BLaER1 (cell line): ENCODE measurements around the gene SNX3.

Experiments
- H3K27ac ChIP-seq: shearing (Covaris generic); formaldehyde crosslinking; 2 replicates; pipeline ENCODE4 v1.8.1; 2022
- H3K27me3 ChIP-seq: shearing (Covaris generic); formaldehyde crosslinking; 2 replicates; pipeline ENCODE4 v1.8.1; 2022
- H3K36me3 ChIP-seq: shearing (Covaris generic); formaldehyde crosslinking; 2 replicates; pipeline ENCODE4 v1.8.1; 2022
- H3K4me1 ChIP-seq: shearing (Covaris generic); formaldehyde crosslinking; 2 replicates; pipeline ENCODE4 v1.8.1; 2022
- H3K4me2 ChIP-seq: shearing (Covaris generic); formaldehyde crosslinking; 2 replicates; pipeline ENCODE4 v1.8.1; 2022
- H3K4me3 ChIP-seq: shearing (Covaris generic); formaldehyde crosslinking; 2 replicates; pipeline ENCODE4 v1.8.1; 2022
- H3K9ac ChIP-seq: shearing (Covaris generic); formaldehyde crosslinking; 2 replicates; pipeline ENCODE4 v1.8.1; 2022
- H3K9me3 ChIP-seq: shearing (Covaris generic); formaldehyde crosslinking; 2 replicates; pipeline ENCODE4 v1.8.1; 2022
- H4K20me1 ChIP-seq: shearing (Covaris generic); formaldehyde crosslinking; 2 replicates; pipeline ENCODE4 v1.8.1; 2022
- Cebpa-rat ChIP-seq: shearing (Covaris generic); IDR thresholded peaks from 2 replicates; pipeline ENCODE4 v1.8.1; 2022

Gene SNX3

DNA sequence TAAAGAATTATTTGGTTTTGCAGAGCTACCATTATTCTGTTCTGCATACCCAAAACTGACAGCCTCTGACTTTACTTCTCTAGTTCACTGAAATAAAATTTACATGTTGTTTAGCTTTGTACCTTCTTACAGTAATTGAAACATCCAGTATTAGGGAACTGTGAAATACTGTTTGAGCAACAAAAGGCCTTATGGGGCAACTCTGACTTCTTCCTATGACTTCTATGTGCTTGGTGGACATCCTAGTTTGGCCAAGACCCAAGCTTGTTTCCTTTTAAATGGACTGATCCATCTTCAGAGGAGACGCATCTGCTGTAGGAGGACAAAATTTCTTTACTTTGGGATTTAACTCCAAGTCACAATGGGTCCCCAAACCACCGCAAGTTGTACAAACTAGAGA lies 50.3 kb downstream of the SNX3 start:
- Histone ChIP-seq H3K4me2 (peak overlapping the region; percentile 4), H3K4me1 (peaks cover 10% of the 10 kb centered on the region), H3K36me3 (peaks cover 64% of the 10 kb centered on the region), H3K27me3 (no peaks in the 10 kb centered on the region), H3K9me3 (no peaks in the 10 kb centered on the region), H3K27ac (no peak overlapping the region), H3K4me3 (no peak overlapping the region), H3K9ac (no peak overlapping the region), H4K20me1 (peaks cover 10% of the 10 kb centered on the region; the same call in 1 of the 2 replicates)
- TF ChIP-seq Cebpa-rat = no peak

DNA sequence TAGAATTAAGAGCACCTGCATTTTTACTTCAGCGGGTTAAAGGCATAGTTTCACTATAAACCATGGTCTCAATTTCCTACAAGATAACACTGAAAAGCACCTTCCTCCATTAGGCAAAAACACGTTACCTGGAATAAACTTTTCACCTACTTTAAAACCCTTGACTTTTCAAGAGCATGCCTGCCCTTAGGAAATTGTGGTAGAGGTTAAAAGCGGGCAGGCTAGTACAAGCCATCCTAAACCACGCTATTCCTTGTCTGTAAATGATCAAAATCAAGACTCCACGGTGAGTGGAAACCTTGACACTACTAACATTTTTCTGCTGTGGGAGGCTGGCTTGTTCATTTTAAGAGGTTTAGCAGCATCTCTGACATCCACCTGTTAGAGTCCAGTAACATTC lies 51.1 kb downstream of the SNX3 start:
- no peak overlapping the region for H3K4me3 ChIP-seq

DNA sequence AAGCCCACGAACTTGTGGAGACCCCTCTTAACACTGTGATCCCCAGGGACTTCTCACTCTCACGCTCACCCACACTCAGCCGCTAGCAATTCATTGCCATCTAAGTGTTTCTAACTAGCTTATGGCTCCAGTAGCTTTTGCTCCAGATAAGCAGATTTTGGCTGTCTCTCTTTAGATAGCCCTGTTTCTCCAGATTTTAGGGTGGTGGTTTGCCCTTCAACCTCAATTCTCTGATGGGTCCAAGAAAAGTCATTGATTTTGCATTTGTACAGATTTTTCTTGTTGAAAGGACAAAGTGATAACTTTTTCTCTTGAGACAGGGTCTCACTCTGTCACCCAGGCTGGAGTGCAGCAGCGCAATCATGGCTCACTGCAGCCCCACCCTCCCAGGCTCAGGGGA lies 53.8 kb downstream of the SNX3 start:
- H3K4me3 ChIP-seq = no peak overlapping the region
- no peak overlapping the region for H3K27ac ChIP-seq
- TF ChIP-seq Cebpa-rat = no peak
- H3K27me3 ChIP-seq = no peaks in the 10 kb centered on the region
- H3K9ac ChIP-seq = no peak overlapping the region
- no peak overlapping the region for H3K4me2 ChIP-seq
- peaks cover 40% of the 10 kb centered on the region for H3K36me3 ChIP-seq
- peaks cover 10% of the 10 kb centered on the region for H3K4me1 ChIP-seq
- no peaks in the 10 kb centered on the region for H4K20me1 ChIP-seq
- no peaks in the 10 kb centered on the region for H3K9me3 ChIP-seq

More for the DNA sequence above, 51.1 kb downstream of the SNX3 start:
- H3K9me3 ChIP-seq = no peaks in the 10 kb centered on the region
- no peak for TF ChIP-seq Cebpa-rat
- H3K4me2 ChIP-seq = peak overlapping the region; percentile 4; the same call in 1 of the 2 replicates
- no peak overlapping the region for H3K27ac ChIP-seq
- peaks cover 2% of the 10 kb centered on the region; the same call in 1 of the 2 replicates for H4K20me1 ChIP-seq
- peaks cover 56% of the 10 kb centered on the region for H3K36me3 ChIP-seq
- H3K27me3 ChIP-seq = no peaks in the 10 kb centered on the region
- no peak overlapping the region for H3K9ac ChIP-seq
- peaks cover 10% of the 10 kb centered on the region for H3K4me1 ChIP-seq

- H4K20me1 ChIP-seq = no peaks in the 10 kb centered on the region
- no peak overlapping the region for H3K4me3 ChIP-seq
- no peak overlapping the region for H3K27ac ChIP-seq
- H3K4me1 ChIP-seq = peaks cover 8% of the 10 kb centered on the region
- H3K27me3 ChIP-seq = no peaks in the 10 kb centered on the region
- no peak overlapping the region for H3K4me2 ChIP-seq
- H3K9me3 ChIP-seq = no peaks in the 10 kb centered on the region
- H3K36me3 ChIP-seq = peaks cover 13% of the 10 kb centered on the region
- no peak for TF ChIP-seq Cebpa-rat
- H3K9ac ChIP-seq = no peak overlapping the region
These were observed 57.4 kb downstream of the SNX3 start for GRCh38 chr6:108203189-108204112.

GRCh38 chr6:108200631-108201030 lies 60.2 kb downstream of the SNX3 start:
- H3K4me2 ChIP-seq = no peak overlapping the region
- no peaks in the 10 kb centered on the region for H3K9me3 ChIP-seq
- H3K36me3 ChIP-seq = no peaks in the 10 kb centered on the region
- no peaks in the 10 kb centered on the region for H4K20me1 ChIP-seq
- no peak overlapping the region for H3K9ac ChIP-seq
- no peak overlapping the region for H3K4me3 ChIP-seq
- H3K4me1 ChIP-seq = peaks cover 8% of the 10 kb centered on the region
- no peaks in the 10 kb centered on the region for H3K27me3 ChIP-seq
- TF ChIP-seq Cebpa-rat = no peak
- H3K27ac ChIP-seq = no peak overlapping the region

GRCh38 chr6:108200186-108200585 lies 60.7 kb downstream of the SNX3 start:
- Histone ChIP-seq H3K36me3 (no peaks in the 10 kb centered on the region), H3K4me1 (peaks cover 8% of the 10 kb centered on the region), H3K9ac (no peak overlapping the region), H3K9me3 (no peaks in the 10 kb centered on the region), H3K27ac (no peak overlapping the region), H3K4me3 (no peak overlapping the region), H4K20me1 (no peaks in the 10 kb centered on the region), H3K4me2 (no peak overlapping the region), H3K27me3 (no peaks in the 10 kb centered on the region)
- TF ChIP-seq Cebpa-rat = no peak

DNA sequence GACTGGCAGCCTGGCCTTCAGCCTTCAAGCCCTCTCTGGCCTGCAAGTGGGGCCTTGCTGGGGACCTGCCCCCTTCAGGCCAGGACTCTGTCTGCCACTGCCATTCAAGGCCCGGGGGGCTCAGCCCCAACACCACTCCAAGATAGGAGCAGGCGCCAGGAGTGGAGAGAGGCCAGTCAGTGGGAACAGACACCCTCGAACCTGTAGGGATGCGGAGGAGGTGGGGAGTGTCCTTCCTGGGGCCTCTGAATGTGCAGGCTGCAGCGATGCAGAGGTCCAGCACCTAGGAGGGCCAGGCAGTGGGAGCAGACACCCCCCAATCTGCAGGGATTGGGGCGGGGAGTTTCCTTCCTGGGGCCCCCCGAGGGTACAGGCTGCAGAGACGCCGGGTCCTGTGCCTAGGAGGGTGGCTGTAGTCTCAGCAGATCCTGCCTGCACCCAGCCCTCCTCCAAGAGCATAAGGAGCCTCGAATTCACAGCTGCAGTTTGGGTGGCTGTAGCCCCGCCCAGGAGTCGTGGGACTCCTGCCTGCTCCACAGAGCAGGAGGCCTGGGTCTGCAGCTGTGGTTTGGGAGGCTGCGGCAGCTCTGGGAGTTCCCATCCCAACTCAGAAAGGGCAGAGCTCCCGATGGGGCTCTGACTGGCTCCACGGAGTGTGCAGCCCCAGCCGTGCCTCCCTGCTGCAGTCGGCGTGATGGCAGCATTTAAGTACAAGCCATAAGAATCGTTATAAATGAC lies 61.9 kb downstream of the SNX3 start:
- H3K9ac ChIP-seq = no peak overlapping the region
- peak overlapping the region; percentile 25 for H3K4me2 ChIP-seq
- no peaks in the 10 kb centered on the region for H3K9me3 ChIP-seq

GRCh38 chr6:108195209-108195608 lies 65.6 kb downstream of the SNX3 start:
- no peak overlapping the region for H3K27ac ChIP-seq

More for the DNA sequence above, 61.9 kb downstream of the SNX3 start:
- Histone ChIP-seq H3K27me3 (no peaks in the 10 kb centered on the region), H3K36me3 (no peaks in the 10 kb centered on the region), H3K4me3 (no peak overlapping the region), H3K27ac (no peak overlapping the region), H3K4me1 (peaks cover 16% of the 10 kb centered on the region), H4K20me1 (no peaks in the 10 kb centered on the region)
- no peak for TF ChIP-seq Cebpa-rat

GRCh38 chr6:108194503-108194902 lies 66.3 kb downstream of the SNX3 start:
- peak overlapping the region; percentile 27 for H3K4me2 ChIP-seq
- TF ChIP-seq Cebpa-rat = no peak
- no peaks in the 10 kb centered on the region for H3K36me3 ChIP-seq

More at GRCh38 chr6:108195209-108195608, 65.6 kb downstream of the SNX3 start:
- Histone ChIP-seq H3K4me2 (no peak overlapping the region), H3K36me3 (no peaks in the 10 kb centered on the region), H3K9ac (no peak overlapping the region), H3K4me1 (peaks cover 16% of the 10 kb centered on the region), H3K9me3 (no peaks in the 10 kb centered on the region), H3K27me3 (no peaks in the 10 kb centered on the region), H4K20me1 (no peaks in the 10 kb centered on the region), H3K4me3 (no peak overlapping the region)
- no peak for TF ChIP-seq Cebpa-rat

GRCh38 chr6:108193835-108194234 lies 67.0 kb downstream of the SNX3 start:
- H3K36me3 ChIP-seq = no peaks in the 10 kb centered on the region
- H3K27ac ChIP-seq = no peak overlapping the region
- H3K9ac ChIP-seq = no peak overlapping the region
- H3K9me3 ChIP-seq = no peaks in the 10 kb centered on the region
- no peak for TF ChIP-seq Cebpa-rat
- H3K4me2 ChIP-seq = no peak overlapping the region
- no peaks in the 10 kb centered on the region for H4K20me1 ChIP-seq
- peaks cover 11% of the 10 kb centered on the region for H3K4me1 ChIP-seq
- no peaks in the 10 kb centered on the region for H3K27me3 ChIP-seq
- H3K4me3 ChIP-seq = no peak overlapping the region

More at GRCh38 chr6:108194503-108194902, 66.3 kb downstream of the SNX3 start:
- H3K9me3 ChIP-seq = no peaks in the 10 kb centered on the region
- no peaks in the 10 kb centered on the region for H4K20me1 ChIP-seq
- no peak overlapping the region for H3K27ac ChIP-seq
- H3K27me3 ChIP-seq = no peaks in the 10 kb centered on the region
- H3K9ac ChIP-seq = no peak overlapping the region
- peaks cover 16% of the 10 kb centered on the region for H3K4me1 ChIP-seq
- H3K4me3 ChIP-seq = no peak overlapping the region
